ENCODE results near the gene SLC25A25. TPM values are rescaled to one million over a fixed set of nuclear protein-coding genes. Genes with fewer than 3 reads are reported as not detected.

The SLC25A25 gene
- total RNA-seq, 1 donor: 30.6 TPM

DNA sequence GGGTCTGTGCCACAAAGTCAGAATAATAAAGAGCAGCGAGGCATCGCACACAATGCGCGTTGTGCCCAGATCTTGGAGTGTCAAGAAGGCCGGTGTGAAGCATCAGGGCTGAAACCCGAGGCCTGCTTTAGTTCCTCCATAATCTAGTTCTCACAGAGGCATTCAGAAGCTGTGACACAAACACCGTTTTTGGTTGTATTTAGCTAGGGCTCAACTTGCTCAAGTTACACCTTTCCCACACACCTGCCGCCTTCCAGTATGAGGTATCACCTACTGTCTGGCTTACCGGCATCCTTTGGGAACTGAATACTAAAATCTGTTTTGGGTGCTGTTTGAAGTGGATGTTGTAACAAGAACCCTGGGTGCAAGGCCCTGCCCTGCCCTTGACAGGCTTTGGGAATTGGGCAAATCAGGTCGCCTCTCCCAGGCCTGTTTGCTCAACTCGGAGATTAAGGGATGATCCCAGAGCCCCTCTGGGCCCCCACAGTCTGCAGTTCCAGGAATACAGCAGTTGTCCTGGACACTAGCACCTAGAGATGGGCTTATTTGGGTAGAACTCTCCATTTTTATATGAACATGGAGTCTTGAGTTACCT is 27.0 kb downstream of the SLC25A25 start:
- no peak overlapping the region for H3K4me3 ChIP-seq (ENCODE audit: low read length)
- no peaks in the 10 kb centered on the region for H3K27me3 ChIP-seq (ENCODE audit: insufficient read depth, low read length)
- peaks cover 79% of the 10 kb centered on the region for H3K4me1 ChIP-seq (ENCODE audit: insufficient read depth, low read length)
- no peaks in the 10 kb centered on the region for H3K9me3 ChIP-seq (ENCODE audit: low read depth, low read length)

DNA sequence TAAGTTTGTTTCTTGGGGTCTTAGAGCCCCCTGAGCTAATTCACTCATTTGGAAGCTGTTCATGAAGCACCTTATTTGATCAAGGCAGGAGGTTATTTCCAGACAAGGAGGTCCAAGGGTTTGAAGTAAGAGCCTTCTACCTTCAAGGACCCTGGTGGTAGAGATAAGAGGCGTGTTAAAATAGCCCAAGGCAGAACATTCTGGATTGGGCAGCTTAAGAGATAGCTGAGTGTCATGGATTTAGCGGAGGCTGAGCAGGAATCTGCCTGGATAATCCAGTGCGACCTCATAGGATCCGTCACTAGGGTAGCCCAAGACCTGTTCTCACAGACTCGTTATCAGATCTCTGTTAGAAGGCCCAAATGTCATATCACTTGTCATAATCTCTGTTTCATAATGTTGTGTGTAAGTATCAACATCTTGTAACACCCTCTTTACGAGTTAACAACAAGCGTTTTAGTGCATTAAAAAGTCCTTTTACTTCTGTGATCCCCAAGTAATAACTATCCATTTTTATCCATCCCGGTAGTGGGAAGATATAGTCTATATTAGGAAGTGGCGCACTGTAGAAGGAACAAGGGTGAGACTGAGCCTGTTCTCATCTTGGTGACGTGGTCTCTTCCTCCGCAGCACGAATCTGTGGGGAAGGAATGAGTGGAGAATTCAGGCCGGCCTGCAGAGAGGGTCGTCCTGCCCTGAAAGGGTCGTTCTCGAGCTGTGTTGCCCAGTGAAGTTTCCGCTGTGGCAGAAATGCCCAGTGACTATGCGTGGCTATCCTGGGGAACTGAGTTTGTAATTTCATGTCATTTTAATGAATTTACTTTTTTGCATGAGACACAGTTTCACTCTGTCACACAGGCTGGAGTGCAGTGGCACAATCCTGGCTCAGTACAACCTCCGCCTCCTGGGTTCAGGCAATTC is 28.8 kb downstream of the SLC25A25 start:
- Histone ChIP-seq H3K4me3 (ENCODE audit: low read length) (no peak overlapping the region), H3K4me1 (ENCODE audit: insufficient read depth, low read length) (peaks cover 69% of the 10 kb centered on the region)

DNA sequence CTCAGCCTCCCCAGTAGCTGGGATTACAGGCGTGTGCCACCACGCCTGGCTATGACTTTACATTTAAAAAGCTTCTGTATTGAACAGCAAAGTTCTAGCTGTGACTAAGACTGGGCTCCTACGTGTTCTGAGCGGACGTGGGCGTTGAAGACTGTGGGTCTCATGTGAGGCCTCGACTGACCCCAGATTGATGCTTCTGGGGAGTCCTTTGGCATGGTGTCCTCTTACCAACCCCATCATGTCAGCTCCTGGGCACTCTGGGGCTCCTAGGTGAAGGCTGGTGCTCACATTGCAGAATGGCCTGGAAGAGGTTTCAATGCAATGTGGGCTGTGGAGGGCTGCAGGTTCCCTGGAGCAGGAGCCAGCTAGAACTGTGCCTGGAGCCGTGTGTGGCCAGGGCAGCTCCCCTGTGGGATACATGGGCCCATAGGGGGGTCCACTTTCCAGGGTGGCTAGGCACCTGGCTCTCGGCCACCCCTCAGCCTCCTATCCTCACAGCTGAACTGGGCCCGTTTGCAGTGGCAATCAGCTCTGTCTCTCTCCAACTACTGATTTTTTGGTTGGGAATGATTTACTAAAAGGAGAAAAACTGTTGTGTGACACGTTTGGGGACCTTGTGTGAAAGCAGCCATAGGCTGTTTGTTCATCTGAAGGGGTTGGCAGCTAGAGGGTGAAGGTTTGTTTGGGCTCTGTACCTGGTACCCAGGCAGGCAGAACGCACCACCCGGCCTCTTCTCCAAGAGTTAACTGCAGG is 29.7 kb downstream of the SLC25A25 start:
- Histone ChIP-seq H3K4me1 (ENCODE audit: insufficient read depth, low read length) (peaks cover 61% of the 10 kb centered on the region), H3K9me3 (ENCODE audit: low read depth, low read length) (no peaks in the 10 kb centered on the region), H3K27me3 (ENCODE audit: insufficient read depth, low read length) (no peaks in the 10 kb centered on the region), H3K4me3 (ENCODE audit: low read length) (no peak overlapping the region)

More for the DNA sequence above, 28.8 kb downstream of the SLC25A25 start:
- Histone ChIP-seq H3K9me3 (ENCODE audit: low read depth, low read length) (no peaks in the 10 kb centered on the region), H3K27me3 (ENCODE audit: insufficient read depth, low read length) (no peaks in the 10 kb centered on the region)

DNA sequence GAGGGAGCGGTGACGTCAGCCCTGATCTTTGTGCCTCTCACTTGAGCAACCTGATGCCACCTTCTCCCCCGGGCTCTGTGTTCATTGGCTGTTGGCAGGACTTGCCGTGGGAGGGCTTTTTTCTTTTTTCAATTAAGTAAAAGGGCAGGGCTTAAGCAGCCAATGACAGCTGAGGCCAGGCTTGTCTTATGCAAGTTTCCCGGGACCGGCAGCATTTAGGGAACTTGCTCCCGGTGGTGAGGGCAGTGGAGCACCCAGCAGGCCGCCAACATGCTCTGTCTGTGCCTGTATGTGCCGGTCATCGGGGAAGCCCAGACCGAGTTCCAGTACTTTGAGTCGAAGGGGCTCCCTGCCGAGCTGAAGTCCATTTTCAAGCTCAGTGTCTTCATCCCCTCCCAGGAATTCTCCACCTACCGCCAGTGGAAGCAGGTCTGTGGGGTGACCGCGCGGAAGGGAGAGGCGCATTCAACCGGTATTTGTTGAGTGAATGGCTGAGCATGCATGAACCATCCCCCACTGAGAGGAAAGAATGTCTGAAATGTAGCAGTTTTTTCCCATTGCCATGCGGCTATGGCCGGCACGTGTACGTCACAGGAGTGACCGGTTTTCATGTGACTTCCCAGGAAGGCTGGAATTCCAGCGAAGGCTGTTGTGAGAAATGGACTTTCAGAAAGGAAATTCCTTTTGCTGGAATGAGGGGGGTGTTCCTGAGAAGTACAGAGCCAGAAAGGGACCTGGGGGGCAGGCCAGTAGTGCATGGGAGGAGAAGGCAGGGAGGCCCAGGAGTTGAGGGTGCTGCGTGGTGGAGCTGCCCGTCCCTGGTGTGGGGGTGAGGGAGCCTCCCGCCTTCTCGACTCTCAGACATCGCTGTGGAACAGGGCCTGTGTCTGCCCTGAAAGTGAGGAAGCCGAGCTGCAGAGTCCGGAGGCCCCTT is 30.5 kb downstream of the SLC25A25 start:
- Histone ChIP-seq H3K4me1 (ENCODE audit: insufficient read depth, low read length) (peaks cover 60% of the 10 kb centered on the region), H3K9me3 (ENCODE audit: low read depth, low read length) (no peaks in the 10 kb centered on the region), H3K4me3 (ENCODE audit: low read length) (no peak overlapping the region), H3K27me3 (ENCODE audit: insufficient read depth, low read length) (no peaks in the 10 kb centered on the region)

DNA sequence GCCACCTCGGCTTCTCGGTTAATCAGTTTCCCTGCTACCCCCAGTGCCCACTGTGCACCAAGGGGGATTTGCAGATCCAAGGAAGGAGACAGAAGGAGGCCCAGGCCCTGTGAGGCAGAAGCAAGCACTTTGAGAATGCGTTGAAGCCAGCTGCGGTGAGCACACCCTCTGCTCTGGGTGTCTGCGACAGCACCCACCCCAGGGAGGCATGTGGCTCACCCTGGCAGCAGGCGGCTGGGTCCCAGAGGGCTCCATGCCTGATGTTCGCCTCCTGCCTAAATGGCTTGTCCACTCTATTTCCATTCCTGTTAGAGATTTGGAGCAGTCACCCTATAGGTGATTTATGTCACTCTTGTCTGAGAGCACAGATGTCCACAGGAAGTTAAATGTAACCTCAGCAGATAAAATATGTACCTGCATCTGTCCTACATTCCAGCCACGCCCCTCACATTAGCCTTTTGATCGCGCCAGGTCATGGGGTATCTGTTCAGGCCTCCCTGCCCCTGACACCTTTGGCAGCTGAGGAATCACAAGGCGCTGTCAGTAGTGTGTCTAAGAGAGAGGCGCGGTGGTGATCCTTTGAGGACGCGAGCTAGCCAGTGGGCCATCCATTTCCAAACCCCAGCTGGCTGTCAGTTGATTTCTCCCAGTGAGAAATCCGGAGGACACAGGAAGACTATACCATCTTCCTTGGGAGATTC is 31.3 kb downstream of the SLC25A25 start:
- Histone ChIP-seq H3K4me1 (ENCODE audit: insufficient read depth, low read length) (peaks cover 52% of the 10 kb centered on the region), H3K4me3 (ENCODE audit: low read length) (no peak overlapping the region), H3K9me3 (ENCODE audit: low read depth, low read length) (no peaks in the 10 kb centered on the region), H3K27me3 (ENCODE audit: insufficient read depth, low read length) (no peaks in the 10 kb centered on the region)

DNA sequence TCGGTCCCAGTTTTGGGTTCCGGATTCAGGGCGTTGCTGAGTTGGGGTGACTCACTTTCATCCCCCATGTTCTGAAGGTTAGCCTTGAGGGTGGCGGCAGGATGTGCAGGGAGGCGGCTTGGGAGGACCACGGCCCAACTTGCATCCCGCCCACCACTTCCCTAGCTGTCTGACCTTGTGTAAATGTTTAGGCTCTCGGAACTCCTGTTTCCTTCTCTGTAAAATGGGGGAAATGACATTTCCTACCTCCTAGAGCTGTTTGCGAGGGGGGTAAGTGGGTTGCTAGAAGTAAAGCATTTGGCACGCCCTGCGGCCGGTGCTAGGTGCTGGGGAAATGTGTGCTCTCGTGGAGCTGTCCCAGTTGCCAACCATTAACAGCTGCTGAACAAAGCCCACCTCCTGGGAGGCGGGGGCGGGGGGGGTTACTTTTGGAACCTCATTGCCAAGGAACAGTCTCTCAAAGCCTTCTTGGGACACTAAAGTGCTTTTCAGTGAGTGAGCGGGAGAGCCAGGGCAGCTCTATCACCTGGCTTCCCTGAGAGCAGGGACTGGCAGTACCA is 32.0 kb downstream of the SLC25A25 start:
- H3K4me1 ChIP-seq (ENCODE audit: insufficient read depth, low read length): peaks cover 45% of the 10 kb centered on the region
- no peaks in the 10 kb centered on the region for H3K27me3 ChIP-seq (ENCODE audit: insufficient read depth, low read length)
- H3K9me3 ChIP-seq (ENCODE audit: low read depth, low read length): no peaks in the 10 kb centered on the region
- H3K4me3 ChIP-seq (ENCODE audit: low read length): no peak overlapping the region

DNA sequence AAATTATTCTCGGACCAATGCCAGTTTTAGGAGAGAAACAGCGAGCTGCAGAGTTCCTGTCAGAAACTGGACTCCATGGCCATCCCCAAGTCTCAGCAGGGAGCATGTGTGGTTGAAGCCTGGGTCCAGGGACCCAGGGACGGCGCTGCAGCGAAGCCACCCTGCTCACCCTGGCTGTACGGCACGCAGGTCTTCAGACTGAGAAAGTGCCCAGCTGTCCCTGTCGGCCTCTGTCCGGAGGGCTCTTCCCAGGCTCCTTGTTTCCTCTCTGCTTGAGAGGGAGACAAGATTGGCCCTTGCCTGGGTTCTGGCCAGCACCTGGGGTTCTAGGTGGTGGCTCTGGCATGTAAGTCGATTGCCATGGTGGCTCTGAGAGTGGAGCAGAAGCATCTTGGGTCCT is 32.5 kb downstream of the SLC25A25 start:
- Histone ChIP-seq H3K27me3 (ENCODE audit: insufficient read depth, low read length) (no peaks in the 10 kb centered on the region), H3K4me3 (ENCODE audit: low read length) (no peak overlapping the region), H3K9me3 (ENCODE audit: low read depth, low read length) (no peaks in the 10 kb centered on the region), H3K4me1 (ENCODE audit: insufficient read depth, low read length) (peaks cover 40% of the 10 kb centered on the region)

DNA sequence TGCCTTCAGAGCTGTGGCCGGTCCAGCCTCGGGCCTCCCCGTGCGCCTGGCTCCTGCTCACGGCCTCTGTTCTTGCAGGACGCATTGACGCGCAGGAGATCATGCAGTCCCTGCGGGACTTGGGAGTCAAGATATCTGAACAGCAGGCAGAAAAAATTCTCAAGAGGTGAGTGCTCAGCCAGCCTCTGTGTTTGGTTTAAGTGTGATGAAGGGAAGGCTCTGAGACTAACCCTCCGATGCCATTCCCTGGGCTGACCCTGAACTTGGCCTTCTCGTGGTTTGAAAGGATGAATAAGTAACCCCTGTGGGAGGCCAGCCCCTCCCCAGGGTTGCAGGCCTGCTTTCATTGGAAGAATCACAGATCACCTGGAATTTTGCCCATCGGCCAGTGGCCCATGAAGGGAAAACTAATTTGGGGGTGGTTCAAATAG is 33.2 kb downstream of the SLC25A25 start:
- H3K9me3 ChIP-seq (ENCODE audit: low read depth, low read length): no peaks in the 10 kb centered on the region
- H3K4me1 ChIP-seq (ENCODE audit: insufficient read depth, low read length): peaks cover 39% of the 10 kb centered on the region
- H3K4me3 ChIP-seq (ENCODE audit: low read length): no peak overlapping the region
- no peaks in the 10 kb centered on the region for H3K27me3 ChIP-seq (ENCODE audit: insufficient read depth, low read length)

DNA sequence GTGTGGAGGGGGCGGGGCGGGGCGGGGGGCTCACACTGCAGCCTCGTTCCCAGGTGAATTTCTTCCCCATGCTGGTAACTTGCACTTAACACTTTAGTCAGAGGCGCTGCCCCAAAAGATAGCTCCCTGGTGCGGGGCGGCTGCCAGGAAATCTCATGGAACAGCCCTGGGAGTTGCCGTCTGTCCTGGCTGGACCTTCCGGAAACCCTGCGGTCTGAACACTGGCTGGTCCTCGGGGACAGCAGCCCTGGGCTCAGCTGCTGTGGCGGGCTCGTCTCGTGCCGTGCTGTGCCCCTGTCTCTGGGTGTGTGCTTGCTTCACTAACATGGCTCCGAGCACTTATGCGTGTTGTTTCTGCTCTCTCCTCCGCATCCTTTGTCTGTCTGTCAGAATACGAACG is 33.7 kb downstream of the SLC25A25 start:
- H3K4me3 ChIP-seq (ENCODE audit: low read length): no peak overlapping the region
- H3K4me1 ChIP-seq (ENCODE audit: insufficient read depth, low read length): peaks cover 39% of the 10 kb centered on the region

DNA sequence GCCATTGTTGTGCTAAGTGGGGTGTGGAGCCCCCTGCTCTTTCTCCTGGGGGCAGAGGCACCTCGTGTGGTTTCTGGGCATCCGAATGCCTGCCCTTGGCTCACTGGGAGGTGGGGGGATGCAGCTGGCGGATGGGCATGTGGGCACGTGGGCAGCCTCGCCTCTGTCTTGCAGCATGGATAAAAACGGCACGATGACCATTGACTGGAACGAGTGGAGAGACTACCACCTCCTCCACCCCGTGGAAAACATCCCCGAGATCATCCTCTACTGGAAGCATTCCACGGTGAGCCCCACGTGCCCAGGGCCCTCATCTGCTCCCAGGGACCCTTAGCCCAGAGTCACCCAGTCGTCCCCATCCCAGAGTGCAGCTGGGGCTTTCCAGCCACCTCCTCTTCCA is 34.2 kb downstream of the SLC25A25 start:
- H3K4me1 ChIP-seq (ENCODE audit: insufficient read depth, low read length): peaks cover 37% of the 10 kb centered on the region
- H3K9me3 ChIP-seq (ENCODE audit: low read depth, low read length): no peaks in the 10 kb centered on the region
- H3K27me3 ChIP-seq (ENCODE audit: insufficient read depth, low read length): no peaks in the 10 kb centered on the region

More for the DNA sequence above, 33.7 kb downstream of the SLC25A25 start:
- H3K9me3 ChIP-seq (ENCODE audit: low read depth, low read length): no peaks in the 10 kb centered on the region
- no peaks in the 10 kb centered on the region for H3K27me3 ChIP-seq (ENCODE audit: insufficient read depth, low read length)

DNA sequence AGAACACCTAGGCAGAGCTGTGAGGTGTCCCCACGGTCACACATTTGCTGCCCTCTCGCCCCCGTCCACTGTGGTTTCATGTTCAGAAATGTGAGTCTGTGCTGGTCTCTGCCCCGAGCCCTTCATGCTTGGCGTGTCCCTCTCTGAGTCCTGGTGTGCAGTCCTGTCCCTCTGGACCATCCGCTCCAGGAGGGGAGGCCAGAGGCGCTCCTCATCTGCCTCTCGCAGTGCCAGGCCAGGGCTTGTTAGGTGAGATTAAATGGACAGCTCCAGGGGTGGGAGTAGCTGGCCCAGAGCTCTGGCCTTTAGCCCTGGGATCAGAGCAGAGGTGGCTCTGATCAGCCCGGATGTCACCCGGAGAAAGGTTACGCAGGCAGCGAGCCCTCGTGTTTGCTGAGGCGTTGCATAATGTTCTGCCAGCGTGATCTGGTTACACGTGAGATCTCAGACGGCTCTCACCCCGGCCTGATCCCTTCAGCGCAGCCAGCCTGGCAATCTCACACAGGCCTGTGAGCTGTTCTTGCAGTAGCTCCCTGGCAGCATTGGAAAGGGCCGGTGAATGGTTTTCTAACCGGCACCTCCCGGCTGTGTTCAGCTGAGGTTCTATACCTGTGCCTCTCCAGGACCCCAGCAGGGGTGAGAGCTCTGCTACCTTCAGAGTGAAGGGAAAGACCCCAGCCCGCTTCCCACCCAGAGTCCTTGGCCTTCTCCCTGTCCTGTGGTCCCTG is 35.0 kb downstream of the SLC25A25 start:
- Histone ChIP-seq H3K4me3 (ENCODE audit: low read length) (no peak overlapping the region), H3K27me3 (ENCODE audit: insufficient read depth, low read length) (no peaks in the 10 kb centered on the region), H3K4me1 (ENCODE audit: insufficient read depth, low read length) (peaks cover 29% of the 10 kb centered on the region), H3K9me3 (ENCODE audit: low read depth, low read length) (no peaks in the 10 kb centered on the region)

More for the DNA sequence above, 34.2 kb downstream of the SLC25A25 start:
- no peak overlapping the region for H3K4me3 ChIP-seq (ENCODE audit: low read length)

DNA sequence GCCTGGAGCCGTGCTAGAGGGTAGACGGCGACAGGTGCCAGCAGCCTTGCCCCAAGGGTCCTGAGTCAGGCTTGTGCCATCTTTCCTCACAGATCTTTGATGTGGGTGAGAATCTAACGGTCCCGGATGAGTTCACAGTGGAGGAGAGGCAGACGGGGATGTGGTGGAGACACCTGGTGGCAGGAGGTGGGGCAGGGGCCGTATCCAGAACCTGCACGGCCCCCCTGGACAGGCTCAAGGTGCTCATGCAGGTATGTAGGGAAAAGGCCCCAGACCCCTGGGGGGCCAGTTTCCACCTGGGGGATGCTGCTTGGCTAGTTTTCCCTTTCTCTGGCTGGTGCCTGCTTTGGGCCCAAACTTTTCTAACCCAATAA is 35.5 kb downstream of the SLC25A25 start:
- H3K27me3 ChIP-seq (ENCODE audit: insufficient read depth, low read length): no peaks in the 10 kb centered on the region
- H3K4me3 ChIP-seq (ENCODE audit: low read length): no peak overlapping the region
- H3K9me3 ChIP-seq (ENCODE audit: low read depth, low read length): no peaks in the 10 kb centered on the region
- H3K4me1 ChIP-seq (ENCODE audit: insufficient read depth, low read length): peaks cover 23% of the 10 kb centered on the region

DNA sequence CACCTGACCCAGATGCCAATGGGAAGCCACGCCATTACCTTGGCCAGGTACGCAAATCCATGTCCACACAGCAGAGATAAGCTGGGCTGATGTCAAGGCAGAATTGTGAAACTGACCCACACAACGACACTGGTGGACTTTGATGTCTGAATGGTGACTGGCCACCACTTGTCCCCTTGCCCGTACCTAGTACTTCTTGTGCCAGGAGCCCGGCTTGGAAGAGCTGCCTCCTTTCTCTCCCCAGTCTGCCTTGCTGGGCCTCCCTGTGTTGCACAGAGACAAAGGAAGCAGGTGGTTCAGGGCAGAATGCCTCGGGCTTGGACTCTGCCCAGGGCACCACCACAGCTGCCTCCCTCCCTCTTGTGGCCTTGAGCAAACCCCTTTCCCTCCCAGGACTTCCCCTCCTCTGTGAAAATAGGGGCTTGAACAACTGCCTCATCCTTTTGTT is 36.2 kb downstream of the SLC25A25 start:
- H3K27me3 ChIP-seq (ENCODE audit: insufficient read depth, low read length): no peaks in the 10 kb centered on the region
- H3K4me1 ChIP-seq (ENCODE audit: insufficient read depth, low read length): peaks cover 17% of the 10 kb centered on the region
- H3K9me3 ChIP-seq (ENCODE audit: low read depth, low read length): no peaks in the 10 kb centered on the region
- H3K4me3 ChIP-seq (ENCODE audit: low read length): no peak overlapping the region
